Gastroesophageal sphincter (tissue), 4 donors: ENCODE data around the gene MINDY3. TPM values are rescaled to one million over a fixed set of nuclear protein-coding genes. Genes with fewer than 3 reads are reported as not detected.
A peak's percentile ranks its signal among the peaks of the same experiment; 100 is the strongest.

ENCODE experiments used
- ATAC-seq: fragments of 150-250 bp; one replicate; pipeline ENCODE4 v1.9.1; 2016; ENCODE audit warnings: mild to moderate bottlenecking, moderate library complexity
- H3K27ac ChIP-seq, 4 donors: fragments of 200-600 bp; sonication (generic) in 3 of 4; 1 replicate in 3 of 4; 2 replicates in 1 of 4; pipeline ENCODE4 v1.5.1; 2016 to 2019
- H3K27me3 ChIP-seq: fragments of 200-600 bp; sonication (generic); one replicate; pipeline ENCODE4 v1.5.1; 2019
- H3K36me3 ChIP-seq, 2 donors: fragments of 200-600 bp; sonication (generic); one replicate each; pipeline ENCODE4 v1.5.1; 2019; ENCODE audit warnings: control low read depth in 1 of 2
- H3K4me1 ChIP-seq, 3 donors: fragments of 200-600 bp; sonication (generic); 1 replicate in 2 of 3; 2 replicates in 1 of 3; pipeline ENCODE4 v1.5.1; 2016 to 2019; ENCODE audit warnings: control low read depth in 2 of 3
- H3K4me3 ChIP-seq, 2 donors: fragments of 200-600 bp; sonication (generic); one replicate each; pipeline ENCODE4 v1.5.1; 2019; ENCODE audit warnings: mild to moderate bottlenecking in 1 of 2, moderate library complexity in 1 of 2
- H3K9me3 ChIP-seq, 3 donors: fragments of 200-600 bp; sonication (generic); one replicate each; pipeline ENCODE4 v1.5.1; 2017 to 2019; ENCODE audit warnings: control low read depth in 2 of 3
- EP300 ChIP-seq: sonication (generic); formaldehyde crosslinking; IDR thresholded peaks from one replicate; pipeline ENCODE4 v1.6.1; 2017; ENCODE audit warnings: antibody characterized with exemption, mild to moderate bottlenecking
- POLR2A ChIP-seq, 2 donors: fragments of 450-650 bp; IDR thresholded peaks; one replicate each; pipeline ENCODE4 v1.6.1; 2017; ENCODE audit warnings: antibody characterized with exemption in 2 of 2, mild to moderate bottlenecking in 2 of 2, moderate library complexity in 1 of 2
- POLR2AphosphoS5 ChIP-seq: sonication (generic); formaldehyde crosslinking; IDR thresholded peaks from one replicate; pipeline ENCODE4 v1.6.1; 2017; ENCODE audit warnings: antibody characterized with exemption
- WGBS, 2 donors: methylation state at CpG; one replicate each; pipeline ENCODE4 v1.1.5; 2018; ENCODE audit warnings: low coverage in 1 of 2; 5-methylcytosine and 5-hydroxymethylcytosine counted together
- total RNA-seq, 4 donors: library from RNA; depleted of rRNA; stranded (reverse); fragments of >200 nt; gene quantifications; one replicate each; pipeline ENCODE4 v1.1.0, GENCODE V29; 2016
- TF ChIP-seq, protein P1 (sequence below), 4 experiments: fragments of 200-600 bp in 2 of 4; fragments of 450-650 bp in 2 of 4; sonication (generic) in 1 of 4; IDR thresholded peaks; one replicate each; pipeline ENCODE4 v1.5.1; 2017 to 2019; ENCODE audit warnings: antibody characterized with exemption in 4 of 4, mild to moderate bottlenecking in 2 of 4, moderate library complexity in 2 of 4

Gene MINDY3
- total RNA-seq, 4 donors from 2014 or later, result 21.8 to 93.6 (median 36.7) TPM

DNA sequence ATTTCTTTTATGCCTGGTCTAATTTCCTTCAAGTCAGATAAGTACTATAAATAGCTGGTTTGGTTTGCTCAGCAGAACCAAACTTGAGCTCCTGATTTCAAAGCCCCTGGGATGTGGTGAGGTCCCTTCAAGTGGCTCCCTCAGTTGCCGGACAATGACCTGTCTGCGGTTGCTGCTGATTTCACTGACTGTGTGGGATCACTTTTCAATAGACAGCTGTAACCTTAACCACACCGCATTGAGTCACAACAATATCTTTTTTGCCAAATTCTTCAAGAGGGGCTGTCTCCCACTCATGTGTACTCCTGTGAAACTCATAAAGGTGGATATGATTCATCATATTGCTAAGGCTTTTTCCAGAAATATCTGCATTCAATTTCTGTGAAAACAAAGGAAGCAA, 117.5 kb downstream of the MINDY3 start:
- Histone ChIP-seq H3K9me3 (no peaks in the 10 kb centered on the region), H3K27ac (no peak overlapping the region), H3K4me3 (no peak overlapping the region), H3K36me3 (no peaks in the 10 kb centered on the region), H3K27me3 (no peaks in the 10 kb centered on the region), H3K4me1 (peaks cover 0 to 16% (median 4%) of the 10 kb centered on the region in 3 donors)
- ATAC-seq, result no peak
- 20 to 81% methylated on average over 1 to 3 of the region's 3 CpGs for WGBS, 2 donors
- TF ChIP-seq, protein P1, sequence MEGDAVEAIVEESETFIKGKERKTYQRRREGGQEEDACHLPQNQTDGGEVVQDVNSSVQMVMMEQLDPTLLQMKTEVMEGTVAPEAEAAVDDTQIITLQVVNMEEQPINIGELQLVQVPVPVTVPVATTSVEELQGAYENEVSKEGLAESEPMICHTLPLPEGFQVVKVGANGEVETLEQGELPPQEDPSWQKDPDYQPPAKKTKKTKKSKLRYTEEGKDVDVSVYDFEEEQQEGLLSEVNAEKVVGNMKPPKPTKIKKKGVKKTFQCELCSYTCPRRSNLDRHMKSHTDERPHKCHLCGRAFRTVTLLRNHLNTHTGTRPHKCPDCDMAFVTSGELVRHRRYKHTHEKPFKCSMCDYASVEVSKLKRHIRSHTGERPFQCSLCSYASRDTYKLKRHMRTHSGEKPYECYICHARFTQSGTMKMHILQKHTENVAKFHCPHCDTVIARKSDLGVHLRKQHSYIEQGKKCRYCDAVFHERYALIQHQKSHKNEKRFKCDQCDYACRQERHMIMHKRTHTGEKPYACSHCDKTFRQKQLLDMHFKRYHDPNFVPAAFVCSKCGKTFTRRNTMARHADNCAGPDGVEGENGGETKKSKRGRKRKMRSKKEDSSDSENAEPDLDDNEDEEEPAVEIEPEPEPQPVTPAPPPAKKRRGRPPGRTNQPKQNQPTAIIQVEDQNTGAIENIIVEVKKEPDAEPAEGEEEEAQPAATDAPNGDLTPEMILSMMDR (IDR thresholded peaks at IDR 0.05), result no peak
- TF ChIP-seq POLR2AphosphoS5 (no peak), EP300 (no peak)

DNA sequence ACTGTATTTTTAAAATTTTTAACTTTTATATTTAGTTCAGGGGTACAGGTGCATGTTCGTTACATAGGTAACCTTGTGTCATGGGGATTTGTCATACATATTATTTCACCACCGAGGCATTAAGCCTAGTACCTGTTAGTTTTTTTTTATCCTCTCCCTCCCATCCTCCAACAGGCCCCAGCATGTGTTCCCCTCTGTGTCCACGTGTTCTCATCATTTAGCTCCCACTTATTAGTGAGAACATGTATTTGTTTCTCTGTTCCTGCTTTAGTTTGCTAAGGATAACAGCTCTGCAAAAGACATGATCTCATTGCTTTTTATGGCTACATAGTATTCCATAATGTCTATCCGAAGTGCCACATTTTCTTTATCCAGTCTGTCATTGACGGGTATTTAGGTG, 118.2 kb downstream of the MINDY3 start:
- Histone ChIP-seq H3K4me3 (no peak overlapping the region), H3K27ac (no peak overlapping the region), H3K27me3 (no peaks in the 10 kb centered on the region), H3K36me3 (no peaks in the 10 kb centered on the region), H3K4me1 (peaks cover 0 to 22% (median 4%) of the 10 kb centered on the region in 3 donors), H3K9me3 (no peaks in the 10 kb centered on the region)
- no peak for ATAC-seq
- 78 to 88% methylated on average over 4 of the region's 5 CpGs for WGBS, 2 donors
- TF ChIP-seq POLR2A (IDR thresholded peaks at IDR 0.05) (no peak), EP300 (no peak), POLR2AphosphoS5 (no peak)
- TF ChIP-seq, protein P1 (IDR thresholded peaks at IDR 0.05), result no peak

DNA sequence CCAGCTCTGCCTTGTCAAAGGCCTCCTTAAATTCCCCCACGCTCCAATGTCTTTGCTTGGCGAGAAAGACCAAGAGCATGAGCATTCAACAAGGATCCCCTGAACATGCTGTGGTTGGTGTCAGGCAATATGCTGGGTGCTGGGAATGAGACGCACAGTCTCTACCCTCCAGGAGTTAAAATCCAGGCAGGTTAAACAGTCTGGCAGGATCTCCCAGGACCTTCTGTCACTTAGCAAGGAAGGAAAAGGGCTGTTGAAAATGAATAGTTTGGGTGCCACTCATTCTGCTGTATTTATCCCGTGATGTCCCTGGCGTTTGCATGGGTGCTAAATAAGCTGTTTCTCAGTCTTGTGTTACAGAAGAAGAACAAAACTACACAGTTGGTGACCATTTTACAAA, 118.7 kb downstream of the MINDY3 start:
- TF ChIP-seq, protein P1 (IDR thresholded peaks at IDR 0.05), result no peak
- TF ChIP-seq POLR2AphosphoS5 (no peak), POLR2A (IDR thresholded peaks at IDR 0.05) (no peak), EP300 (no peak)
- H3K9me3 ChIP-seq, result no peaks in the 10 kb centered on the region
- no peak overlapping the region for H3K4me3 ChIP-seq
- H3K4me1 ChIP-seq, result peaks cover 0 to 22% (median 4%) of the 10 kb centered on the region in 3 donors
- H3K27ac ChIP-seq, result no peak overlapping the region
- H3K36me3 ChIP-seq, result no peaks in the 10 kb centered on the region
- no peak for ATAC-seq
- 96 to 100% methylated on average over 4 to 5 of the region's 5 CpGs for WGBS, 2 donors
- no peaks in the 10 kb centered on the region for H3K27me3 ChIP-seq

DNA sequence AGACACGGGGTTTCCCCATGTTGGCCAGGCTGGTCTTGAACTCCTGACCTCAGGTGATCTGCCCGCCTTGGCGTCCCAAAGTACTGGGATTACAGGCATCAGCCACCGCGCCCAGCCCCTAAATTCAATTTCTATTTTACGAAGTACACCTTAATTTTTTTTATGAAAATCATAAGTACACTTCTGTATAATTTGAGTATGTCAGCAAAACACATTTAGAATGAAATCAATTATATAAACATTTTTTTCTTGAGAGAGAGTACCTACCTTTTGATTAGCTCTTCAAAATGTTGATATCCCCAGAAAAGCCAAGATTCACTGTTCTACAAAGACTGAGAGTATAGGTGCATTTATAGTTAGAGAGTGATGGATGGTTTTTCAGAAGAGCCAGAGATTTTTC, 120.0 kb downstream of the MINDY3 start:
- Histone ChIP-seq H3K27me3 (no peaks in the 10 kb centered on the region), H3K4me1 (peaks cover 0 to 33% (median 13%) of the 10 kb centered on the region in 3 donors), H3K4me3 (no peak overlapping the region), H3K36me3 (no peaks in the 10 kb centered on the region), H3K27ac (no peak overlapping the region), H3K9me3 (no peaks in the 10 kb centered on the region)
- 97% methylated on average over 6 of the region's 6 CpGs; no CpG with 5 or more reads in 1 of the 2 donors for WGBS, 2 donors
- no peak for TF ChIP-seq POLR2AphosphoS5
- TF ChIP-seq POLR2A (IDR thresholded peaks at IDR 0.05), result no peak
- TF ChIP-seq, protein P1 (IDR thresholded peaks at IDR 0.05), result no peak
- no peak for TF ChIP-seq EP300
- ATAC-seq, result no peak

DNA sequence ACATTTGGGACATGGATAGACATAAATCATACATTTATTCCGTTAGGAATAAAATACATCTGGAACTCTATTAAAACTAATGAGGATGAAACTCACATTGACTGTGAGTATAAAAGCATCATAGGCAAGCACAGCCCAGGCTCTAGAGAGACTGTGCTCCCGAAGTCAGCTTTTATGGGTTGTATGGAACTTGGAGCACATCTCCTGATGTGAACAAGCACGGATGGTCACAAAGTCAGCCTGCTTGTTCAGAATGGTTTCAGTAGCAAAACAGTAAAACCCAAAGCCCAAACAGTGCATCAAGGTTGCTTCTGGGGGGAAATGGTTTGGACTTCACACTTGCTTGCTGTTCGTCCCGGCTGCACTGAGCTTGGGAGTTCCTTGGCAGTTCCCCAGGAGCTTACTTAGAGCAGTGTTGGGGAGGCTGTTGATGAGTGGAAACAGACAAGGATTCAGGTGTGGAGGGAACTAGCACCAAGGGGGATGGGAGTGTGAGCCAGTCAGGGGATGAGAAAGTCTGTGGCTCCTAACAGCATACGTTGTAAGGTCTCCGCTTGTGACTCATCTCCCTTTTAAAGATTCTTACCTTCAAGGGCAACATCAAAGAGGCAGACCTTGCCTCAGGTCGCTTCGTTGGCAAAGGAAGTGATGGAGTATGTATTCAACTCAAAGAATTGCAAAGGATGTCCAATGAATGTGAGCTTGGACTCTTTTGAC, 120.9 kb downstream of the MINDY3 start:
- no peak for ATAC-seq
- Histone ChIP-seq H3K4me3 (no peak overlapping the region), H3K9me3 (no peaks in the 10 kb centered on the region), H3K36me3 (no peaks in the 10 kb centered on the region), H3K4me1 (peaks cover 0 to 41% (median 15%) of the 10 kb centered on the region in 3 donors), H3K27me3 (no peaks in the 10 kb centered on the region), H3K27ac (peak overlapping the region in 2 of 4 donors; percentile 29 to 73)
- WGBS, 2 donors, result 33 to 50% methylated on average over 3 to 9 of the region's 9 CpGs
- TF ChIP-seq POLR2A (IDR thresholded peaks at IDR 0.05) (no peak), POLR2AphosphoS5 (no peak), EP300 (no peak)
- TF ChIP-seq, protein P1 (IDR thresholded peaks at IDR 0.05), result no peak
